WTC11 (cell line): ENCODE data around the gene RPS4Y1.

ENCODE experiments used
- ARID4B ChIP-seq: sonication (generic); formaldehyde crosslinking; IDR thresholded peaks from 2 replicates; pipeline ENCODE4 v1.8.0; 2023; ENCODE audit warnings: missing genetic modification reagents, mild to moderate bottlenecking, borderline replicate concordance
- ATF2 ChIP-seq: sonication (generic); formaldehyde crosslinking; IDR thresholded peaks from 2 replicates; pipeline ENCODE4 v1.8.1; 2022; ENCODE audit warnings: low read depth, missing genetic modification reagents, borderline replicate concordance
- ATF3 ChIP-seq: sonication (generic); formaldehyde crosslinking; conservative IDR thresholded peaks from 2 replicates; pipeline ENCODE4 v1.8.1; 2022; ENCODE audit warnings: mild to moderate bottlenecking, missing genetic modification reagents
- CREM ChIP-seq: sonication (generic); formaldehyde crosslinking; IDR thresholded peaks from 2 replicates; pipeline ENCODE4 v1.8.1; 2022; ENCODE audit warnings: mild to moderate bottlenecking, missing genetic modification reagents, moderate library complexity
- GABPB1 ChIP-seq: sonication (generic); formaldehyde crosslinking; IDR thresholded peaks from 2 replicates; pipeline ENCODE4 v1.8.1; 2023; ENCODE audit warnings: mild to moderate bottlenecking, missing genetic modification reagents
- JAZF1 ChIP-seq: fragments of 250-450 bp; sonication (Bioruptor Pico); IDR thresholded peaks from 2 replicates; pipeline ENCODE4 v1.9.0; 2021; ENCODE audit warnings: moderate library complexity, mild to moderate bottlenecking, inconsistent platforms
- MAX ChIP-seq: sonication (generic); formaldehyde crosslinking; IDR thresholded peaks from 2 replicates; pipeline ENCODE4 v1.8.0; 2022; ENCODE audit warnings: mild to moderate bottlenecking, missing genetic modification reagents
- NR2C2 ChIP-seq: sonication (generic); formaldehyde crosslinking; IDR thresholded peaks from 2 replicates; pipeline ENCODE4 v1.8.0; 2022; ENCODE audit warnings: mild to moderate bottlenecking, missing genetic modification reagents
- SP1 ChIP-seq: sonication (generic); formaldehyde crosslinking; conservative IDR thresholded peaks from 2 replicates; pipeline ENCODE4 v1.8.1; 2022; ENCODE audit warnings: missing genetic modification reagents
- ZNF121 ChIP-seq: sonication (generic); formaldehyde crosslinking; IDR thresholded peaks from 2 replicates; pipeline ENCODE4 v1.8.0; 2023; ENCODE audit warnings: missing genetic modification reagents
- ZNF532 ChIP-seq: fragments of 250-450 bp; sonication (Bioruptor Pico); IDR thresholded peaks from 2 replicates; pipeline ENCODE4 v1.9.0; 2021; ENCODE audit warnings: mild to moderate bottlenecking, borderline replicate concordance
- TF ChIP-seq, protein P1 (sequence below): fragments of 200-600 bp; IDR thresholded peaks from 2 replicates; pipeline ENCODE4 v1.8.0; 2022; ENCODE audit warnings: antibody characterized with exemption
- TF ChIP-seq, protein P2 (sequence below): sonication (generic); formaldehyde crosslinking; IDR thresholded peaks from 2 replicates; pipeline ENCODE4 v1.8.1; 2023; ENCODE audit warnings: mild to moderate bottlenecking, moderate library complexity, missing genetic modification reagents

- TF ChIP-seq ATF3 (CRISPR knock-in tag) (no peak), ZNF121 (CRISPR knock-in tag) (no peak), MAX (CRISPR knock-in tag) (no peak), JAZF1 (CRISPR knock-in tag) (no peak), CREM (CRISPR knock-in tag) (no peak), NR2C2 (CRISPR knock-in tag) (no peak), ATF2 (CRISPR knock-in tag) (no peak), SP1 (CRISPR knock-in tag) (no peak), ZNF532 (CRISPR knock-in tag) (no peak), ARID4B (no peak), GABPB1 (CRISPR knock-in tag) (no peak)
- TF ChIP-seq, protein P1, sequence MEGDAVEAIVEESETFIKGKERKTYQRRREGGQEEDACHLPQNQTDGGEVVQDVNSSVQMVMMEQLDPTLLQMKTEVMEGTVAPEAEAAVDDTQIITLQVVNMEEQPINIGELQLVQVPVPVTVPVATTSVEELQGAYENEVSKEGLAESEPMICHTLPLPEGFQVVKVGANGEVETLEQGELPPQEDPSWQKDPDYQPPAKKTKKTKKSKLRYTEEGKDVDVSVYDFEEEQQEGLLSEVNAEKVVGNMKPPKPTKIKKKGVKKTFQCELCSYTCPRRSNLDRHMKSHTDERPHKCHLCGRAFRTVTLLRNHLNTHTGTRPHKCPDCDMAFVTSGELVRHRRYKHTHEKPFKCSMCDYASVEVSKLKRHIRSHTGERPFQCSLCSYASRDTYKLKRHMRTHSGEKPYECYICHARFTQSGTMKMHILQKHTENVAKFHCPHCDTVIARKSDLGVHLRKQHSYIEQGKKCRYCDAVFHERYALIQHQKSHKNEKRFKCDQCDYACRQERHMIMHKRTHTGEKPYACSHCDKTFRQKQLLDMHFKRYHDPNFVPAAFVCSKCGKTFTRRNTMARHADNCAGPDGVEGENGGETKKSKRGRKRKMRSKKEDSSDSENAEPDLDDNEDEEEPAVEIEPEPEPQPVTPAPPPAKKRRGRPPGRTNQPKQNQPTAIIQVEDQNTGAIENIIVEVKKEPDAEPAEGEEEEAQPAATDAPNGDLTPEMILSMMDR, result no peak
- TF ChIP-seq, protein P2, sequence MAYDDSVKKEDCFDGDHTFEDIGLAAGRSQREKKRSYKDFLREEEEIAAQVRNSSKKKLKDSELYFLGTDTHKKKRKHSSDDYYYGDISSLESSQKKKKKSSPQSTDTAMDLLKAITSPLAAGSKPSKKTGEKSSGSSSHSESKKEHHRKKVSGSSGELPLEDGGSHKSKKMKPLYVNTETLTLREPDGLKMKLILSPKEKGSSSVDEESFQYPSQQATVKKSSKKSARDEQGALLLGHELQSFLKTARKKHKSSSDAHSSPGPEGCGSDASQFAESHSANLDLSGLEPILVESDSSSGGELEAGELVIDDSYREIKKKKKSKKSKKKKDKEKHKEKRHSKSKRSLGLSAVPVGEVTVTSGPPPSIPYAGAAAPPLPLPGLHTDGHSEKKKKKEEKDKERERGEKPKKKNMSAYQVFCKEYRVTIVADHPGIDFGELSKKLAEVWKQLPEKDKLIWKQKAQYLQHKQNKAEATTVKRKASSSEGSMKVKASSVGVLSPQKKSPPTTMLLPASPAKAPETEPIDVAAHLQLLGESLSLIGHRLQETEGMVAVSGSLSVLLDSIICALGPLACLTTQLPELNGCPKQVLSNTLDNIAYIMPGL (CRISPR knock-in tag), result no peak
These were observed 46.0 kb downstream of the RPS4Y1 start for GRCh38 chrY:2887386-2887785.
